HUES64 (cell line): Measurements from ENCODE around the gene KRT23.

Experiments used
- H3K27ac ChIP-seq: 2 replicates; pipeline ENCODE4 v1.7.0; 2013; ENCODE audit warnings: low read depth, low read length, inconsistent platforms
- H3K27me3 ChIP-seq: 2 replicates; pipeline ENCODE4 v1.6.1; 2013; ENCODE audit warnings: mild to moderate bottlenecking, low read length; ENCODE audit not compliant: insufficient read depth
- H3K36me3 ChIP-seq: 2 replicates; pipeline ENCODE4 v1.6.1; 2013; ENCODE audit warnings: mild to moderate bottlenecking, low read length; ENCODE audit not compliant: insufficient read depth
- H3K4me1 ChIP-seq: 2 replicates; pipeline ENCODE4 v1.6.1; 2013; ENCODE audit warnings: mild to moderate bottlenecking, low read length, moderate library complexity; ENCODE audit not compliant: insufficient read depth
- H3K4me3 ChIP-seq: 2 replicates; pipeline ENCODE4 v1.5.1; 2013; ENCODE audit warnings: mild to moderate bottlenecking, low read length, moderate library complexity
- H3K9ac ChIP-seq: 2 replicates; pipeline ENCODE4 v1.6.1; 2013; ENCODE audit warnings: mild to moderate bottlenecking, low read depth, low read length
- H3K9me3 ChIP-seq: 2 replicates; pipeline ENCODE4 v1.6.1; 2013; ENCODE audit warnings: low read depth, low read length; ENCODE audit not compliant: insufficient read depth
- WGBS: fragments of 150-250, 120-280 bp; methylation state at CpG from one replicate; pipeline ENCODE4 v1.1.7; 2013; ENCODE audit warnings: missing lambda C conversion rate; 5-methylcytosine and 5-hydroxymethylcytosine counted together

Gene KRT23

GRCh38 chr17:40949418-40949817 lies 12.0 kb upstream of the KRT23 start:
- no peaks in the 10 kb centered on the region for H3K27me3 ChIP-seq
- WGBS = 89% methylated on average over 10 of the region's 10 CpGs

GRCh38 chr17:40947929-40948328 lies 10.5 kb upstream of the KRT23 start:
- WGBS = 94% methylated on average over 2 of the region's 2 CpGs
- Histone ChIP-seq H3K9me3 (no peaks in the 10 kb centered on the region), H3K9ac (no peak overlapping the region), H3K36me3 (no peaks in the 10 kb centered on the region), H3K27me3 (no peaks in the 10 kb centered on the region), H3K4me3 (no peak overlapping the region), H3K27ac (no peak overlapping the region), H3K4me1 (no peaks in the 10 kb centered on the region)

More at GRCh38 chr17:40949418-40949817, 12.0 kb upstream of the KRT23 start:
- no peaks in the 10 kb centered on the region for H3K36me3 ChIP-seq
- H3K4me3 ChIP-seq = no peak overlapping the region
- no peaks in the 10 kb centered on the region for H3K9me3 ChIP-seq
- no peak overlapping the region for H3K27ac ChIP-seq
- no peaks in the 10 kb centered on the region for H3K4me1 ChIP-seq
- H3K9ac ChIP-seq = no peak overlapping the region

GRCh38 chr17:40945414-40945813 lies 8.0 kb upstream of the KRT23 start:
- Histone ChIP-seq H3K9ac (no peak overlapping the region), H3K27ac (no peak overlapping the region)

GRCh38 chr17:40944531-40944930 lies 7.1 kb upstream of the KRT23 start:
- no peaks in the 10 kb centered on the region for H3K36me3 ChIP-seq
- H3K4me3 ChIP-seq = no peak overlapping the region
- no peak overlapping the region for H3K9ac ChIP-seq
- H3K27me3 ChIP-seq = no peaks in the 10 kb centered on the region
- H3K4me1 ChIP-seq = no peaks in the 10 kb centered on the region
- WGBS = no CpG with 5 or more reads among the region's 1 CpG
- no peaks in the 10 kb centered on the region for H3K9me3 ChIP-seq
- no peak overlapping the region for H3K27ac ChIP-seq

More at GRCh38 chr17:40945414-40945813, 8.0 kb upstream of the KRT23 start:
- no peaks in the 10 kb centered on the region for H3K4me1 ChIP-seq
- WGBS = 94% methylated on average over 6 of the region's 6 CpGs
- H3K27me3 ChIP-seq = no peaks in the 10 kb centered on the region
- H3K9me3 ChIP-seq = no peaks in the 10 kb centered on the region
- H3K36me3 ChIP-seq = no peaks in the 10 kb centered on the region
- no peak overlapping the region for H3K4me3 ChIP-seq

- Histone ChIP-seq H3K36me3 (no peaks in the 10 kb centered on the region), H3K4me1 (peaks cover 1% of the 10 kb centered on the region; the same call in 1 of the 2 replicates), H3K27me3 (no peaks in the 10 kb centered on the region), H3K9me3 (no peaks in the 10 kb centered on the region), H3K4me3 (no peak overlapping the region), H3K27ac (no peak overlapping the region), H3K9ac (no peak overlapping the region)
- WGBS = 91% methylated on average over 3 of the region's 3 CpGs
These were observed 5.1 kb upstream of the KRT23 start for GRCh38 chr17:40942553-40942952.

GRCh38 chr17:40940266-40940665 lies 2.8 kb upstream of the KRT23 start:
- Histone ChIP-seq H3K4me1 (peaks cover 12% of the 10 kb centered on the region), H3K4me3 (no peak overlapping the region), H3K9me3 (no peaks in the 10 kb centered on the region), H3K27ac (no peak overlapping the region), H3K36me3 (no peaks in the 10 kb centered on the region), H3K27me3 (no peaks in the 10 kb centered on the region), H3K9ac (no peak overlapping the region)
- 96% methylated on average over 6 of the region's 6 CpGs for WGBS

GRCh38 chr17:40938981-40939380 lies 1.5 kb upstream of the KRT23 start:
- Histone ChIP-seq H3K4me3 (no peak overlapping the region), H3K9me3 (no peaks in the 10 kb centered on the region), H3K27ac (no peak overlapping the region), H3K9ac (no peak overlapping the region), H3K4me1 (peaks cover 12% of the 10 kb centered on the region), H3K36me3 (no peaks in the 10 kb centered on the region), H3K27me3 (no peaks in the 10 kb centered on the region)
- WGBS = 91% methylated on average over 3 of the region's 3 CpGs

- no peaks in the 10 kb centered on the region for H3K36me3 ChIP-seq
- no peak overlapping the region for H3K9ac ChIP-seq
- no peak overlapping the region for H3K4me3 ChIP-seq
- no peaks in the 10 kb centered on the region for H3K27me3 ChIP-seq
- no peaks in the 10 kb centered on the region for H3K9me3 ChIP-seq
- H3K27ac ChIP-seq = no peak overlapping the region
- H3K4me1 ChIP-seq = peaks cover 12% of the 10 kb centered on the region
- WGBS = 57% methylated on average over 3 of the region's 5 CpGs
These were observed 470 bp downstream of the KRT23 start for GRCh38 chr17:40936976-40937375.

- 91% methylated on average over 19 of the region's 19 CpGs for WGBS
- Histone ChIP-seq H3K27ac (no peak overlapping the region), H3K9ac (no peak overlapping the region), H3K36me3 (no peaks in the 10 kb centered on the region), H3K27me3 (no peaks in the 10 kb centered on the region), H3K4me1 (peaks cover 12% of the 10 kb centered on the region), H3K9me3 (no peaks in the 10 kb centered on the region), H3K4me3 (no peak overlapping the region)
These were observed 942 bp downstream of the KRT23 start for GRCh38 chr17:40936437-40936971.

GRCh38 chr17:40935624-40936023 lies 1.8 kb downstream of the KRT23 start:
- Histone ChIP-seq H3K27ac (no peak overlapping the region), H3K9ac (no peak overlapping the region), H3K27me3 (no peaks in the 10 kb centered on the region), H3K9me3 (no peaks in the 10 kb centered on the region), H3K4me3 (no peak overlapping the region), H3K36me3 (no peaks in the 10 kb centered on the region), H3K4me1 (peaks cover 12% of the 10 kb centered on the region)
- WGBS = 99% methylated on average over 3 of the region's 3 CpGs

GRCh38 chr17:40932608-40933007 lies 4.8 kb downstream of the KRT23 start:
- no peak overlapping the region for H3K27ac ChIP-seq
- H3K4me3 ChIP-seq = no peak overlapping the region
- H3K27me3 ChIP-seq = no peaks in the 10 kb centered on the region
- H3K36me3 ChIP-seq = no peaks in the 10 kb centered on the region
- no peak overlapping the region for H3K9ac ChIP-seq
- H3K9me3 ChIP-seq = no peaks in the 10 kb centered on the region
- WGBS = 79% methylated on average over 2 of the region's 2 CpGs
- peaks cover 11% of the 10 kb centered on the region for H3K4me1 ChIP-seq

- Histone ChIP-seq H3K27me3 (no peaks in the 10 kb centered on the region), H3K4me1 (0 out of 2 replicates have a peak, but pooled peaks cover 4% of the 10 kb centered on the region), H3K9me3 (no peaks in the 10 kb centered on the region), H3K4me3 (no peak overlapping the region), H3K9ac (no peak overlapping the region), H3K36me3 (no peaks in the 10 kb centered on the region), H3K27ac (no peak overlapping the region)
- WGBS = 93% methylated on average over 3 of the region's 3 CpGs
These were observed 6.1 kb downstream of the KRT23 start for GRCh38 chr17:40931311-40931710.
